GM10266 (cell line): Measurements from ENCODE around the gene HSCB.

Experiments
- DNase-seq: peaks from one replicate; pipeline ENCODE4 v3.0.0; 2012; ENCODE audit errors: extremely low spot score
- TF ChIP-seq, protein P1 (sequence below): IDR thresholded peaks from 2 replicates; pipeline ENCODE4 v1.5.1; 2012; ENCODE audit warnings: mild to moderate bottlenecking, low read depth; ENCODE audit not compliant: control insufficient read depth, insufficient read depth; ENCODE audit errors: missing control alignments

Gene HSCB

DNA sequence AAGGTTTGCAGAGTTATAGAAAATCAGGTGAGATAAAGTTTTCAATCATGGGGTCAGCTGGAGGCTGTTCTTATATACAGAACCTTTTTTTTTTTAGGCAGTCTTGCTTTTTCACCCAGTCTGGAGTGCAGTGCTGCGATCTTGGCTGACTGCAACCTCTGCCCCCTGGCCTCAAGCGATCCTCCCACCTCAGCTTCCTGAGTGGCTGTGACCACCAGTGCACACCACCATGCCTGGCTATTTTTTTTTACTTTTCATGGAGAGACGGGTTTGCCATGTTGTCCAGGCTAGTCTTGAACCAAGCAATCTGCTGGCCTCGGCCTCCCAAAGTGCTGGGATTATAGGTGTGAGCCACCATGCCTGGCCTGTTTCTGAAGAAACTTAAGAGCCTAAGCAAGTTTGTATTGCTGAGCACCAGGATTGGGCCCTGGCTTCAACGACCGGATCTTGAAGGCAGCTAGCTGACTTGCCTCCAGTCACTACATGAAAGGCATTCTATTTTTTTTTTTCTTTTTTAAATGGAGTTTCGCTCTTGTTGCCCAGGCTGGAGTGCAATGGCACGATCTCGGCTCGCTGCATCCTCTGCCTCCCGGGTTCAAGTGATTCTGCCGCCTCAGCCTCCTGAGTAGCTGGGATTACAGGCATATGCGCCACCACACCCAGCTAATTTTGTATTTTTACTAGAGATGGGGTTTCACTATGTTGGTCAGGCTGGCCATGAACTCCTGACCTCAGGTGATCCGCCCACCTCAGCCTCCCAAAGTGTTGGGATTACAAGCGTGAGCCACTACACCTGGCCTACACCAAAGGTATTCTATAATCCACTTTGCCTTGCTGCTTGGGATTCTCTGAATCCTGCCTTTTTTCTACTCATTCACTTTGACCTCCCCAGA is 50.9 kb downstream of the HSCB start:
- TF ChIP-seq, protein P1, sequence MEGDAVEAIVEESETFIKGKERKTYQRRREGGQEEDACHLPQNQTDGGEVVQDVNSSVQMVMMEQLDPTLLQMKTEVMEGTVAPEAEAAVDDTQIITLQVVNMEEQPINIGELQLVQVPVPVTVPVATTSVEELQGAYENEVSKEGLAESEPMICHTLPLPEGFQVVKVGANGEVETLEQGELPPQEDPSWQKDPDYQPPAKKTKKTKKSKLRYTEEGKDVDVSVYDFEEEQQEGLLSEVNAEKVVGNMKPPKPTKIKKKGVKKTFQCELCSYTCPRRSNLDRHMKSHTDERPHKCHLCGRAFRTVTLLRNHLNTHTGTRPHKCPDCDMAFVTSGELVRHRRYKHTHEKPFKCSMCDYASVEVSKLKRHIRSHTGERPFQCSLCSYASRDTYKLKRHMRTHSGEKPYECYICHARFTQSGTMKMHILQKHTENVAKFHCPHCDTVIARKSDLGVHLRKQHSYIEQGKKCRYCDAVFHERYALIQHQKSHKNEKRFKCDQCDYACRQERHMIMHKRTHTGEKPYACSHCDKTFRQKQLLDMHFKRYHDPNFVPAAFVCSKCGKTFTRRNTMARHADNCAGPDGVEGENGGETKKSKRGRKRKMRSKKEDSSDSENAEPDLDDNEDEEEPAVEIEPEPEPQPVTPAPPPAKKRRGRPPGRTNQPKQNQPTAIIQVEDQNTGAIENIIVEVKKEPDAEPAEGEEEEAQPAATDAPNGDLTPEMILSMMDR = no peak
- DNase-seq = no peak

DNA sequence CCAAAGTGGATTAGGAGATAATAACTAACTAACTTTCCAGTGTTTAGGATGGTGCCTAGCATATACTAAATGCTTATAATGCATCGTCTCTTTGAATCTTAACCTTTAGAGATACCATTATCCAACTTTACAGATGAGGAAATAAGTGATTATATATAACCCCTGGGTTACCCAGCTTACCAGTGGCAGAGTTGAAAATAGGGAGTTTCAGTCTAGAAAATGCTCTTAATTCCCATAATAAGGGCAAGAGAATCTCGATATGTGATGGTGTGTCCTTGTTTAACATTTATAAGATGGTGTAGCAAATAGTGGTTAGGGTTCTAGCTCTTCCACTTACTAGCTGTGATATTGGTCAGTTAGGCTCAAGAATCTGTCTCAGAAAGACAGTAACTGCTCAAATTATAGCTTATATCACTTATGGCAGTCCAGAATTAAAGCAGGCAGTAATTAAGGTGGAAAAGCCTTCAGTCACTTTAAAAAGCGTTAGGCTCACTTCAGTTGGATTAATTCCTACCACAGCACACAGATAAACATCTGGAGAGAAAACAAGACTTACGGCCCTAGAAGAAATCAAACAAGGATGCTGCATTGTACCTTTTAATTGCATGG is 52.2 kb downstream of the HSCB start:
- no peak for DNase-seq
- TF ChIP-seq, protein P1 = no peak

DNA sequence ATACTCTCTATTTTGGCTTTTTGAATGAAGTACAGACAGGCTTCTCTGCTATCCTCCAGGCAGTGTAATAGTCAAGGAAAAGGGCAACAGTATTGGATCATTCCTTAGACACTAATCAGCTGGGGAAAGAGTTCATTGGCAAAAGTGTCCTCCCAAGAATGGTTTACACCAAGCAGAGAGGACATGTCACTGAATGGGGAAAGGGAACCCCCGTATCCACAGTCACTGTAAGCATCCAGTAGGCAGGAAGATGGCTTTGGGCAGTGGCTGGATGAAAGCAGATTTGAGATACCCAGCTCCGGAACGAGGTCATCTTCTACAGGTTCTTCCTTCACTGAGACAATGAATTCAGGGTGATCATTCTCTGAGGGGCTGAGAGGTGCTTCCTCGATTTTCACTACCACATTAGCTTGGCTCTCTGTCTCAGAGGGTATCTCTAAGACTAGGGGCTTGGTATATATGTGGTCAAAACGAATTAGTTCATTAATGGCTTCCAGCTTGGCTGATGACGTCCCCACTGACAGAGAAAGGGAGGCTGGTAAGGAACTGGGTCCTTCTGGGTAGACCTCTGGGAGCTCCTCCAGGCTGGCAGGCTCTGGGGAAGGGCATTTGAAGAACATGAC is 53.3 kb downstream of the HSCB start:
- no peak for DNase-seq
- TF ChIP-seq, protein P1 = no peak

DNA sequence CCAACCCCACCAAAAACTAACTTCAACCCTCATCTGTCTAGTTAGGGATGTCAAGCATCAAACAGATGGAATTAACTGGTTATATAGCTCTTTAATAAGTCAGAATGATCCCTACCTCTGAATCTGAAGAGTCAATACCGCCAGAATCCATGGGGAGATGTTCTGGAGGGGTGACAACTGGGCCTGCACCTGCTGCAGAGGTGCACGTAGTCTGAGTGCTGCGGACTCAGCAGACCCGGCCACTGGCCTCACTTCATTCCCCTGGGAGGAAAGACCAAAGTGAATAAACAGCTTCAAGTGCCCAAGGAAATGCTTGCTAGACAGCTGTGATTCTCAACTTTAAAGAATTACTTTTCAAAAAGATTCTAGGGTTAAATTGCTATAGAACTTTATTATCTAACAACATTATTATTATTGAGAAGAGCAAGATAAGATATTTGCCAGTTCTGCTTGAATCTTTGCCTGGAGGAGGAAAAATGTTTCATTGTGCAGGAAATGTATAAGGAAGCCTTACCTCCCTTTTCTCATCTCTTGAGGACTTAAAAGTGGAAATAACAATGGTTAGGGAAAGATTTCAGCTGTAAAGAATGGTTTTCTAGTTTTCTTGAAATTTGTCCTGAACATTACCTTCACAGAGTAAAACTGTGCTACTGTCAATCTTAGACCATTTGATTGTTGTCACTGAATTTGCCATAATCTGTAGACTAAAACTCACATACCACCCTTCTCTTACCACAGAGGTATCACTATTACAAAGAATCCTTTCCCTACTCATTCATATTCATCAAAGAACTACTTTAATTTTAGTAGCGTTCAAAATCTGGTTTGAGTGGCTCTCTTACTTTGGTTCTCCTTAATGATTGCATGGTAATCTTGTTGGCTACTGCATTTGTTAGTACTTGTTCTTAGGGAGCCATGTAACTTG is 54.4 kb downstream of the HSCB start:
- no peak for DNase-seq
- TF ChIP-seq, protein P1 = no peak

DNA sequence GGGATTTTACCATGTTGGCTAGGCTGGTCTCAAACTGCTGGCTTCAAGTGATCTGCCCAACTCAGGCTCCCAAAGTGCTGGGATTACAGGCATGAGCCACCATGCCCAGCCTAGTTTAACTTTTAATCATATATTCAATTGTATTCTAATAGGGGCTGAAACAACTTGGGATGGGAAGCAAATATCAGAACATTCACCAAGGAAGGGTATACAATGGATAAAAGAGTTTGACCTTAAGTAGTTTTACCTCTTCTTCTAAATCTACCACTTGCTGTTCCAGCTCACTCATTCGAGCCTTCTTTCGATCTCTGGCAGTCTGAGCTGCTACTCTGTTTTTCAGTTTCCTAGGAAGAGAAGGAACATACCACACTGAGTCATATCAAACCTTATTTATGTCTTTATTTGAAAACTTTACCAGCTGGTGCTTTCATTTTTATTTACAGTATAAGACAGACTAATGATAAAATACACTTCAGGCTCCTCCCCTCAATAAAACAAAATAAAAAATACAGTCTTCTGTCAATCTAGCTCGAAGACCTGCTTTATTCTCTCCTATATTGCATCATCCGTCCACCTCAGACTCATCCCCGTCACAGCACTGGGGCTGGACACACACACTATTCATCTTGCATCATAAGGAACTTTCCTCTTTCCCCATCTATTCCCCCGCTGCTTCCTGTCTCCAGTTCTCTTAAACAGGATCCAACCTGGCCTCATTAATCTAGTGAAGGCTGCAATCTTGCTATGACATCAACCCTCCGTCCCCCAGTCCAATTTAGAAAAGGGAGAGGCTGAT is 57.2 kb downstream of the HSCB start:
- peak; percentile 58 for DNase-seq

More for the DNA sequence above, 57.2 kb downstream of the HSCB start:
- TF ChIP-seq, protein P1 = no peak
